HT-29 (cell line): Measurements from ENCODE around the gene CHD5. TPM values are rescaled to one million over a fixed set of nuclear protein-coding genes. Genes with fewer than 3 reads are reported as not detected.

ENCODE experiments used
- DNase-seq: peaks from one replicate; pipeline ENCODE4 v3.0.0-alpha.2; 2015; ENCODE audit warnings: low spot score
- total RNA-seq: library from RNA; depleted of rRNA; stranded (reverse); fragments of >200 nt; shearing (Covaris generic); gene quantifications from 2 replicates; pipeline ENCODE4 v1.2.3, GENCODE V29; 2014

CHD5 gene
- total RNA-seq, 1 experiment from 2014 or later, result 0.25 TPM

GRCh38 chr1:6113116-6113515 is 67.0 kb downstream of the CHD5 start:
- no peak for DNase-seq

- DNase-seq, result no peak
These were observed 67.5 kb downstream of the CHD5 start for GRCh38 chr1:6112690-6113005.

GRCh38 chr1:6111991-6112689 is 68.0 kb downstream of the CHD5 start:
- DNase-seq, result no peak

- no peak for DNase-seq
These were observed 68.5 kb downstream of the CHD5 start for GRCh38 chr1:6111571-6111970.

- no peak for DNase-seq
These were observed 69.8 kb downstream of the CHD5 start for GRCh38 chr1:6110326-6110725.

GRCh38 chr1:6109688-6110087 is 70.4 kb downstream of the CHD5 start:
- DNase-seq, result no peak

- peak; percentile 66 for DNase-seq
These were observed 71.0 kb downstream of the CHD5 start for GRCh38 chr1:6108937-6109614.

GRCh38 chr1:6108476-6108875 is 71.6 kb downstream of the CHD5 start:
- DNase-seq, result no peak

GRCh38 chr1:6107409-6108356 is 72.4 kb downstream of the CHD5 start:
- no peak for DNase-seq

- no peak for DNase-seq
These were observed 73.1 kb downstream of the CHD5 start for GRCh38 chr1:6106977-6107376.

- no peak for DNase-seq
These were observed 73.8 kb downstream of the CHD5 start for GRCh38 chr1:6106321-6106731.

GRCh38 chr1:6105763-6106162 is 74.4 kb downstream of the CHD5 start:
- DNase-seq, result peak; percentile 20

GRCh38 chr1:6105218-6105679 is 74.9 kb downstream of the CHD5 start:
- DNase-seq, result no peak

- no peak for DNase-seq
These were observed 75.5 kb downstream of the CHD5 start for GRCh38 chr1:6104631-6105030.

GRCh38 chr1:6103854-6104530 is 76.1 kb downstream of the CHD5 start:
- DNase-seq, result no peak

- no peak for DNase-seq
These were observed 76.8 kb downstream of the CHD5 start for GRCh38 chr1:6103111-6103853.

GRCh38 chr1:6102532-6102845 is 77.6 kb downstream of the CHD5 start:
- DNase-seq, result no peak

GRCh38 chr1:6101826-6102531 is 78.1 kb downstream of the CHD5 start:
- DNase-seq, result no peak

GRCh38 chr1:6100861-6101783 is 79.0 kb downstream of the CHD5 start:
- DNase-seq, result no peak
